Heart left ventricle (tissue), 16 donors: Measurements from ENCODE around the gene PTN. TPM values are rescaled to one million over a fixed set of nuclear protein-coding genes. Genes with fewer than 3 reads are reported as not detected.

Source experiments
- ATAC-seq, 4 donors: fragments of 200-7000 bp; cut with Tn5 transposase; one replicate each; pipeline ENCODE4 v1.9.1; 2020 to 2022; ENCODE audit warnings: moderate library complexity in 4 of 4, mild to moderate bottlenecking in 3 of 4, moderate number of reproducible peaks in 1 of 4
- DNase-seq, 5 donors: peaks; one replicate each; pipeline ENCODE4 v3.0.0-alpha.2; 2020
- H3K27ac ChIP-seq, 12 donors: fragments of 200-600 bp; sonication (generic) in 4 of 12; one replicate each; pipeline versions ENCODE4 v1.5.0 to v1.8.0; 2016 to 2022; ENCODE audit warnings: mild to moderate bottlenecking in 2 of 12
- H3K27me3 ChIP-seq, 9 donors: fragments of 200-600 bp; sonication (generic) in 2 of 9; one replicate each; pipeline versions ENCODE4 v1.5.1 to v1.8.0; 2016 to 2022; ENCODE audit warnings: mild to moderate bottlenecking in 3 of 9
- H3K36me3 ChIP-seq, 9 donors: fragments of 200-600 bp; sonication (generic) in 2 of 9; one replicate each; pipeline versions ENCODE4 v1.5.0 to v1.8.0; 2018 to 2022; ENCODE audit warnings: mild to moderate bottlenecking in 2 of 9
- H3K4me1 ChIP-seq, 12 donors: fragments of 200-600 bp; sonication (generic) in 4 of 12; one replicate each; pipeline versions ENCODE4 v1.5.0 to v1.8.0; 2016 to 2022; ENCODE audit warnings: mild to moderate bottlenecking in 3 of 12
- H3K4me3 ChIP-seq, 12 donors: fragments of 200-600 bp; sonication (generic) in 4 of 12; one replicate each; pipeline versions ENCODE4 v1.5.0 to v1.8.0; 2017 to 2022; ENCODE audit warnings: mild to moderate bottlenecking in 9 of 12, moderate library complexity in 4 of 12
- H3K9me3 ChIP-seq, 12 donors: fragments of 200-600 bp; sonication (generic) in 4 of 12; one replicate each; pipeline versions ENCODE4 v1.5.0 to v1.8.0; 2016 to 2022; ENCODE audit warnings: mild to moderate bottlenecking in 1 of 12
- CTCF ChIP-seq, 12 donors: fragments of 200-600 bp; sonication (generic) in 4 of 12; IDR thresholded peaks; one replicate each; pipeline versions ENCODE4 v1.5.0 to v1.8.0; 2018 to 2022; ENCODE audit warnings: antibody characterized with exemption in 12 of 12, mild to moderate bottlenecking in 5 of 12
- POLR2A ChIP-seq, 2 donors: fragments of 450-650 bp; IDR thresholded peaks; one replicate each; pipeline ENCODE4 v1.6.1; 2017; ENCODE audit warnings: antibody characterized with exemption in 2 of 2, mild to moderate bottlenecking in 2 of 2, moderate library complexity in 2 of 2
- WGBS, 4 donors: extraction: QIAGEN DNeasy Blood & Tissue Kit in 2 of 4; methylation state at CpG; one replicate each; pipeline versions ENCODE4 v1.1.5 to v1.1.7; 2013 to 2018; 5-methylcytosine and 5-hydroxymethylcytosine counted together
- intact Hi-C, 10 donors: fragments of 100-400 bp; cut with DNase I; formaldehyde crosslinking; loops; one replicate each; pipeline versions ENCODE4 v1.11.1 to v1.14.2; 2022
- long read RNA-seq, 3 donors: library from polyadenylated mRNA; unstranded; transcript quantifications; one replicate each; pipeline ENCODE4 v2.0.0, GENCODE V29; 2020 to 2021
- polyA plus RNA-seq, 2 donors: library from polyadenylated mRNA; stranded (reverse); fragments of 200-250 nt; gene quantifications; one replicate each; pipeline ENCODE4 v1.2.3, GENCODE V29; 2013
- total RNA-seq, 9 donors: library from RNA; depleted of rRNA in 2 of 9; stranded (reverse); fragments of >200 nt in 2 of 9; fragmentation: NEBNext Ultra II Directional in 3 of 9; extraction: Animal tissue kit (Norgen Biotek cat#: 25700) in 3 of 9; gene quantifications; one replicate each; pipeline versions ENCODE4 v1.1.0 to v1.2.4, GENCODE V29; 2016 to 2023
- donor health status: ischemic (EF 13 %, LVEDD 7.1; RV severe dilation, severe dysfunction).
- donor health status: healthy with polysubstance abuse.
- donor health status: DM: no; HTN: yes; CAD: no.
- donor health status: DM: no; HTN: no; CAD: no.
- donor health status: ischemic (EF 25% LVEDD 6.9; RV normal size, moderate dysfunction).
- donor health status: ischemic (EF 25% LVEDD 5.7; RV mildly dilated, moderate dysfunction).
- donor health status: healthy.
- donor health status: DM: yes; HTN: yes; CAD: no.
- donor health status: ischemic (EF 35%, LVEDD 5.7; RV mildly dilated, moderate dysfunction).
- donor health status: nonischemic (EF 11% LVEDD 7.7; RV severe dilation, severe dysfunction).
- donor health status: DM: yes; HTN: yes; CAD: no.
- donor health status: PGD.
- donor health status: ischemic (EF 29% LVEDD 5.4; RV normal size, mild dysfunction).
- donor health status: nonischemic (EF 23%, LVEDD 6.1; RV moderate dilation, normal function).

Gene PTN
- total RNA-seq (10 to 100 TPM in 7 of 9 donors, 1 to 10 TPM in 2; 4.7 to 23.2 (median 13.6) TPM), polyA plus RNA-seq (10 to 100 TPM in 1 of 2 donors, 1 to 10 TPM in 1; 3.6 to 12.8 TPM)
- long read RNA-seq, donor 1, transcript PTN-201 (5 exons, 1,614 nt): major isoform, 9 of 10 reads
- long read RNA-seq, donor 1, partial matches to known transcripts: 0 of 10 reads
- long read RNA-seq, donor 1, other reads (novel, unspliced or antisense): 1 of 10 reads
- long read RNA-seq, donor 2, partial matches to known transcripts: 1 of 3 reads
- long read RNA-seq, donor 2, other reads (novel, unspliced or antisense): 0 of 3 reads
- long read RNA-seq, donor 3, transcript PTN-201 (5 exons, 1,614 nt): major isoform, 6 of 6 reads
- long read RNA-seq, donor 3, partial matches to known transcripts: 0 of 6 reads
- long read RNA-seq, donor 3, other reads (novel, unspliced or antisense): 0 of 6 reads

GRCh38 chr7:137343281-137343841 lies at the start of gene PTN:
TSS of gene PTN (minus strand) at chr7:137343733. CDS start at chr7:137254973, 88,760 bp downstream.
- peaks cover 0 to 6% (median 0%) of the 10 kb centered on the region in 9 donors for H3K27me3 ChIP-seq
- H3K4me3 ChIP-seq: peak within 1 kb of the TSS in 11 of 12 donors; percentile 24 to 68 (median 53)
- intact Hi-C loops: no loop called here
- H3K27ac ChIP-seq: peak within 1 kb of the TSS in 4 of 12 donors; percentile 32 to 33 (median 32)
- 0 to 4% (median 1%) methylated on average over 23 of the region's 23 CpGs for WGBS, 4 donors
- DNase-seq (peak; percentile 31 to 60 (median 47)), ATAC-seq (peak; percentile 73 to 92 (median 86))
- H3K36me3 ChIP-seq: no peaks in the 10 kb centered on the region
- H3K4me1 ChIP-seq: peaks cover 0 to 12% (median 0%) of the 10 kb centered on the region in 12 donors
- no peaks in the 10 kb centered on the region for H3K9me3 ChIP-seq
- no peak for TF ChIP-seq POLR2A (IDR thresholded peaks at IDR 0.05)
- no peak for TF ChIP-seq CTCF (IDR thresholded peaks at IDR 0.05)

- no peak for ATAC-seq
- Histone ChIP-seq H3K36me3 (no peaks in the 10 kb centered on the region), H3K4me1 (no peaks in the 10 kb centered on the region), H3K4me3 (no peak overlapping the region), H3K9me3 (no peaks in the 10 kb centered on the region), H3K27me3 (no peaks in the 10 kb centered on the region), H3K27ac (no peak overlapping the region)
- intact Hi-C loops: no loop called here
- WGBS, 4 donors: 71 to 78% (median 78%) methylated on average over 1 of the region's 1 CpG
- DNase-seq: no peak
- no peak for TF ChIP-seq POLR2A (IDR thresholded peaks at IDR 0.05)
- TF ChIP-seq CTCF (IDR thresholded peaks at IDR 0.05): no peak
Observed at GRCh38 chr7:137390076-137390475, 46.5 kb upstream of the PTN start.

- ATAC-seq: no peak
- intact Hi-C loops: no loop called here
- Histone ChIP-seq H3K4me3 (no peak overlapping the region), H3K27me3 (no peaks in the 10 kb centered on the region), H3K9me3 (no peaks in the 10 kb centered on the region), H3K4me1 (no peaks in the 10 kb centered on the region), H3K27ac (no peak overlapping the region), H3K36me3 (no peaks in the 10 kb centered on the region)
- DNase-seq: no peak
- 73 to 85% (median 78%) methylated on average over 1 of the region's 1 CpG for WGBS, 4 donors
- TF ChIP-seq POLR2A (IDR thresholded peaks at IDR 0.05) (no peak), CTCF (IDR thresholded peaks at IDR 0.05) (no peak)
Observed at GRCh38 chr7:137388916-137389315, 45.4 kb upstream of the PTN start.

GRCh38 chr7:137386966-137387365 lies 43.4 kb upstream of the PTN start:
- intact Hi-C loops: no loop called here
- TF ChIP-seq POLR2A (IDR thresholded peaks at IDR 0.05): no peak
- TF ChIP-seq CTCF (IDR thresholded peaks at IDR 0.05): no peak
- Histone ChIP-seq H3K27ac (no peak overlapping the region), H3K4me3 (no peak overlapping the region), H3K4me1 (no peaks in the 10 kb centered on the region), H3K36me3 (no peaks in the 10 kb centered on the region), H3K27me3 (no peaks in the 10 kb centered on the region), H3K9me3 (no peaks in the 10 kb centered on the region)
- 40 to 57% (median 50%) methylated on average over 1 of the region's 1 CpG for WGBS, 4 donors
- DNase-seq (no peak), ATAC-seq (no peak)
